ENCODE data around the gene PLBD2. TPM values are rescaled to one million over a fixed set of nuclear protein-coding genes. Genes with fewer than 3 reads are reported as not detected.

PLBD2 gene
- total RNA-seq, 2 donors from 2014 or later = 20.2 to 23.4 TPM

DNA sequence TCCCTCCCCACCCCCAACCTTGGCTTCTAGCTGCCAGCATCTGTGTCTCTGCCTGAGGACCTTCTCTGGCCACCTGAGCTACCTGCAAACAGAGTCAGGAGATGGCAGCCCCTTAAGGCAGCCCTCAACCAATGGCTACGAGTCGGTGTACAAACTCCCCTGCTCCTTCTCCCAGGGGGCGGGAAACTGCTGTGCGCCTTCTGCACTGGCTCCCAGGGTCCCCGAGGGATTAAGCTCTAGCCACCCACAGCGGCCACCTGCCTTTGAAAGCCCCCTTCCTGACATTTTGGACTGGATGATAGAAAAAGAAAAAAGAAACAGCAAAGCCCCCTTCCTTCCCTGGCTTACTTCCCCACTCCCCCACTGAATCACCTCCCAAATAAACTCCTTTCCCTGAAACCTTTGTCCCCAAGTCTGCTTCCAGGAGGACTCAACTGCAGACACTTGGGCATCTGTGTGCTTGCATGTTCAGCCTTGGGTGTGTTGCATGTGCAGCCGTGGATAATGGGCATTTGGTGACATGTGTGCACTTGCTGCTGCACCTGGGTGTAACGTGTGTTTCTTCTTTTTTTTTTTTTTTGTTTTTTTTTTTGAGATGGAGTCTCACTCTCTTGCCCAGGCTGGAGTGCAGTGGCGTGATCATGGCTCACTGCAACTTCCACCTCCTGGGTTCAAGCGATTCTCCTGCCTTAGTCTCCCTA, 39.3 kb downstream of the PLBD2 start:
- no peak for DNase-seq
- H3K9me3 ChIP-seq = no peaks in the 10 kb centered on the region
- H3K27ac ChIP-seq = no peak overlapping the region
- no peak overlapping the region for H3K9ac ChIP-seq (ENCODE audit: low read depth in 2 of 2, low read length in 2 of 2)
- H3K36me3 ChIP-seq = no peaks in the 10 kb centered on the region
- TF ChIP-seq, protein P1, sequence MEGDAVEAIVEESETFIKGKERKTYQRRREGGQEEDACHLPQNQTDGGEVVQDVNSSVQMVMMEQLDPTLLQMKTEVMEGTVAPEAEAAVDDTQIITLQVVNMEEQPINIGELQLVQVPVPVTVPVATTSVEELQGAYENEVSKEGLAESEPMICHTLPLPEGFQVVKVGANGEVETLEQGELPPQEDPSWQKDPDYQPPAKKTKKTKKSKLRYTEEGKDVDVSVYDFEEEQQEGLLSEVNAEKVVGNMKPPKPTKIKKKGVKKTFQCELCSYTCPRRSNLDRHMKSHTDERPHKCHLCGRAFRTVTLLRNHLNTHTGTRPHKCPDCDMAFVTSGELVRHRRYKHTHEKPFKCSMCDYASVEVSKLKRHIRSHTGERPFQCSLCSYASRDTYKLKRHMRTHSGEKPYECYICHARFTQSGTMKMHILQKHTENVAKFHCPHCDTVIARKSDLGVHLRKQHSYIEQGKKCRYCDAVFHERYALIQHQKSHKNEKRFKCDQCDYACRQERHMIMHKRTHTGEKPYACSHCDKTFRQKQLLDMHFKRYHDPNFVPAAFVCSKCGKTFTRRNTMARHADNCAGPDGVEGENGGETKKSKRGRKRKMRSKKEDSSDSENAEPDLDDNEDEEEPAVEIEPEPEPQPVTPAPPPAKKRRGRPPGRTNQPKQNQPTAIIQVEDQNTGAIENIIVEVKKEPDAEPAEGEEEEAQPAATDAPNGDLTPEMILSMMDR (IDR thresholded peaks at IDR 0.05) = no peak
- H3K4me3 ChIP-seq = no peak overlapping the region
- no peaks in the 10 kb centered on the region for H3K4me1 ChIP-seq
- no peaks in the 10 kb centered on the region for H3K27me3 ChIP-seq
- intact Hi-C loops (cut with DNase I) = no loop called here

DNA sequence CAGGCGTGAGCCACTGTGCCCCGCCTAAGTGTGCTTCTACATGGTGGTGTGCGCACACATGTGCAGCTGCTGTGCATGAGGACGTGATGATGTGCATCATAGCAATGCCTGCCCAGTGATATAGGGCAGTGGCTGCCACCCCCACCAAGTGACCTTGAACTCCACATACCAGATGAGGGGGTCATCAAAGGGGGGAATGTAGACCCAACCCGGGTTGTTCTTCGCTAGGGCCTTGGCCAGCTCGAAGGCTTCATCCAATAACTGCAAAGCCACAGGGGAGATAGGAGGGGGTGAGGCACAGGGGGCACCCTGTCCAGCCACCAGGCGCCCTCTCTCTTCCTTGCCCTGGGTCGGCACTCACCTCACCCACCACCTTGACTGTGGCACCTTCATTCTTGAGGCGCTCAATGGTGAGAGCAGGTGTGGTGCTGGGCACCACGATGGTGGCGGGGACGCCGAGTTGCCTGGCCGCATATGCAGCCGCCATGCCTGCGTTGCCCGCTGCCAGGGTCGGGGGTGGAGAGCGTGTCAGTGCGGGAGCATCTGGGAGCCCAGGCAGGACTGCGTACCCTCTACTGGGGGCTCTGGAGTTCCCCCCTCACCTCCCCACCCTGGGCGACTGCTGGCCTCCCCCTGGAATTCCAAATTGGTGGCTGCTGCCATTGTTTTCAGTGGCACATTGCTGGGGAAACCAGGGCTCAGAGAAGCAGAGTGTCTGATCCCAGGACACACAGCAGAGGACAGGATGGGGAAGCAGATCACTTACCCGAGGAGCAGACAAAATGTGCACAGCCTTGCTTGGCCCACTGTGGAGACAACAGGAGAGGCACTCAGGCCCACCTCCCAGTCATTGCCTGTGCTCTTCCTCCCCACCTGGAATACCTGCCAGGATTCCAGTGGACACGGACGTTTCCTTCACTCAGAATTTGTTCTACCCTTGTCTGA, 40.2 kb downstream of the PLBD2 start:
- H3K4me1 ChIP-seq = no peaks in the 10 kb centered on the region
- TF ChIP-seq, protein P1 (IDR thresholded peaks at IDR 0.05) = no peak
- H3K36me3 ChIP-seq = no peaks in the 10 kb centered on the region
- intact Hi-C loops (cut with DNase I) = no loop called here
- no peaks in the 10 kb centered on the region for H3K9me3 ChIP-seq
- H3K27ac ChIP-seq = no peak overlapping the region
- no peak overlapping the region for H3K4me3 ChIP-seq
- H3K27me3 ChIP-seq = no peaks in the 10 kb centered on the region
- no peak for DNase-seq
- no peak overlapping the region for H3K9ac ChIP-seq (ENCODE audit: low read depth in 2 of 2, low read length in 2 of 2)

DNA sequence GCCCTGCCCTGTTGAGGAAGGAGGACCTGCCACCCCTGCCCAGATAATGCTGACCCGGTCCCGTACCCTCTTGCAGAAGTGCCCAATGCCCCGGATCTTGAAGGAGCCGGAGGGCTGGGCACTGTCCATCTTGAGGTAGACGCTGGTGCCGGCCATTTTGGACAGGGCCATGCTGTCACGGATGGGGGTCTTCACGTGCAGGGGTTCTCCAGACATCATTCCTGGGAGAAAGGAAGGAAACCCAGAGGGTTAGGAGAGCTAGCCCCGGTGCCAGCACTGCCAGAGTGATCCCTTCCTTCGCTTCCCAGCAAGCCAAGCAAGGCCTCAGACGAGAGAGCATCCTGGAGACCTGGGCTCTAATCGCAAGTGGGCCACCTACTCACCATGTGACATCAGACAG, 41.1 kb downstream of the PLBD2 start:
- TF ChIP-seq, protein P1 (IDR thresholded peaks at IDR 0.05) = no peak
- Histone ChIP-seq H3K9me3 (no peaks in the 10 kb centered on the region), H3K27ac (no peak overlapping the region), H3K36me3 (no peaks in the 10 kb centered on the region), H3K27me3 (no peaks in the 10 kb centered on the region), H3K9ac (ENCODE audit: low read depth in 2 of 2, low read length in 2 of 2) (no peak overlapping the region), H3K4me1 (no peaks in the 10 kb centered on the region), H3K4me3 (no peak overlapping the region)
- no peak for DNase-seq
- intact Hi-C loops (cut with DNase I) = no loop called here

DNA sequence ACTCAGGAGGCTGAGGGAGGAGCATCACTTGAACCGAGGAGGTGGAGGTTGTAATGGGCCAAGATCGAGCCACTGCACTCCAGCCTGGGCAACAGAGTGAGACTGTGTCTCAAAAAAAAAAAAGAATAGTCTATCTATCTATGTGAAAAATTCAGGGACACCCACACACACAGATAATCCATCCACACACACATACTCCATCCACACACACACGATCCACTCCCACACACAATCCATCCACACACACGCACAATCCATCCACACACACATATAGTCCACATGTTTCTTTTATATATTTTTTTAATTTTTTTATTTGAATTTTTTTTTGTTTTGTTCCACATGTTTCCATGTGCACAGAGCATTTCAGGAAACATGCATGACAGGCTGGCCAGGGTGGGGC, 42.0 kb downstream of the PLBD2 start:
- no peaks in the 10 kb centered on the region for H3K4me1 ChIP-seq

More for the DNA sequence above, 42.0 kb downstream of the PLBD2 start:
- no peak for DNase-seq
- Histone ChIP-seq H3K4me3 (no peak overlapping the region), H3K9me3 (no peaks in the 10 kb centered on the region), H3K36me3 (no peaks in the 10 kb centered on the region), H3K27me3 (no peaks in the 10 kb centered on the region), H3K27ac (no peak overlapping the region), H3K9ac (ENCODE audit: low read depth in 2 of 2, low read length in 2 of 2) (no peak overlapping the region)
- TF ChIP-seq, protein P1 (IDR thresholded peaks at IDR 0.05) = no peak
- intact Hi-C loops (cut with DNase I) = no loop called here
